ENCODE measurements around the gene DOK6. TPM values are rescaled to one million over a fixed set of nuclear protein-coding genes. Genes with fewer than 3 reads are reported as not detected.

Gene DOK6
- total RNA-seq, 4 donors from 2014 or later, result 0.20 to 0.37 (median 0.30) TPM

GRCh38 chr18:69843015-69843414, 442.3 kb downstream of the DOK6 start:
- in situ Hi-C loops (cut with MboI; ENCODE audit: low pct_ligation_motif_present in 1 of 4, low pct_unique_long_range_greater_than_20kb in 1 of 4, low sequenced_read_pairs in 3 of 4), result no loop called here
- no peak overlapping the region for H3K27ac ChIP-seq
- 77 to 80% methylated on average over 5 of the region's 5 CpGs for WGBS, 2 donors (ENCODE audit: low coverage in 1 of 2)
- no peaks in the 10 kb centered on the region for H3K9me3 ChIP-seq
- H3K36me3 ChIP-seq, result no peaks in the 10 kb centered on the region
- H3K4me3 ChIP-seq, result no peak overlapping the region
- no peak for TF ChIP-seq CTCF (IDR thresholded peaks at IDR 0.05)
- no peak for TF ChIP-seq EP300 (IDR thresholded peaks at IDR 0.05; ENCODE audit: low read depth)
- TF ChIP-seq POLR2AphosphoS5 (IDR thresholded peaks at IDR 0.05), result no peak
- TF ChIP-seq POLR2A (IDR thresholded peaks at IDR 0.05), result no peak
- peaks cover 0 to 7% (median 2%) of the 10 kb centered on the region in 4 donors for H3K4me1 ChIP-seq
- DNase-seq, result no peak
- intact Hi-C loops (cut with DNase I; ENCODE audit: low total_unique reads), result no loop called here
- no peaks in the 10 kb centered on the region for H3K27me3 ChIP-seq

GRCh38 chr18:69844656-69845055, 444.0 kb downstream of the DOK6 start:
- H3K27ac ChIP-seq, result no peak overlapping the region
- WGBS, 2 donors (ENCODE audit: low coverage in 1 of 2), result 71 to 76% methylated on average over 2 of the region's 2 CpGs
- TF ChIP-seq POLR2A (IDR thresholded peaks at IDR 0.05) (no peak), EP300 (IDR thresholded peaks at IDR 0.05; ENCODE audit: low read depth) (no peak), POLR2AphosphoS5 (IDR thresholded peaks at IDR 0.05) (no peak), CTCF (IDR thresholded peaks at IDR 0.05) (no peak)
- DNase-seq, result no peak
- H3K4me3 ChIP-seq, result no peak overlapping the region
- peaks cover 0 to 7% (median 2%) of the 10 kb centered on the region in 4 donors for H3K4me1 ChIP-seq
- intact Hi-C loops (cut with DNase I; ENCODE audit: low total_unique reads) (no loop called here), in situ Hi-C loops (cut with MboI; ENCODE audit: low pct_ligation_motif_present in 1 of 4, low pct_unique_long_range_greater_than_20kb in 1 of 4, low sequenced_read_pairs in 3 of 4) (no loop called here)
- H3K36me3 ChIP-seq, result no peaks in the 10 kb centered on the region
- no peaks in the 10 kb centered on the region for H3K27me3 ChIP-seq
- no peaks in the 10 kb centered on the region for H3K9me3 ChIP-seq

GRCh38 chr18:69845593-69846506, 445.2 kb downstream of the DOK6 start:
- Histone ChIP-seq H3K4me1 (peaks cover 0 to 7% (median 2%) of the 10 kb centered on the region in 4 donors), H3K36me3 (no peaks in the 10 kb centered on the region), H3K4me3 (no peak overlapping the region), H3K27me3 (no peaks in the 10 kb centered on the region), H3K9me3 (no peaks in the 10 kb centered on the region), H3K27ac (peak overlapping the region in 1 of 4 donors; percentile 12)
- WGBS, 2 donors (ENCODE audit: low coverage in 1 of 2), result 39 to 47% methylated on average over 3 to 8 of the region's 8 CpGs
- in situ Hi-C loops (cut with MboI; ENCODE audit: low pct_ligation_motif_present in 1 of 4, low pct_unique_long_range_greater_than_20kb in 1 of 4, low sequenced_read_pairs in 3 of 4), result no loop called here
- peak; percentile 12 for DNase-seq
- TF ChIP-seq POLR2AphosphoS5 (IDR thresholded peaks at IDR 0.05) (peak in 1 of 3 donors; percentile 21), EP300 (IDR thresholded peaks at IDR 0.05; ENCODE audit: low read depth) (no peak), POLR2A (IDR thresholded peaks at IDR 0.05) (no peak), CTCF (IDR thresholded peaks at IDR 0.05) (peak in 1 of 5 experiments; percentile 8)
- intact Hi-C loops (cut with DNase I; ENCODE audit: low total_unique reads), result no loop called here

- intact Hi-C loops (cut with DNase I; ENCODE audit: low total_unique reads) (no loop called here), in situ Hi-C loops (cut with MboI; ENCODE audit: low pct_ligation_motif_present in 1 of 4, low pct_unique_long_range_greater_than_20kb in 1 of 4, low sequenced_read_pairs in 3 of 4) (no loop called here)
- H3K27me3 ChIP-seq, result no peaks in the 10 kb centered on the region
- H3K9me3 ChIP-seq, result no peaks in the 10 kb centered on the region
- no peaks in the 10 kb centered on the region for H3K4me1 ChIP-seq
- no peak for DNase-seq
- no peak overlapping the region for H3K27ac ChIP-seq
- no peak for TF ChIP-seq POLR2AphosphoS5 (IDR thresholded peaks at IDR 0.05)
- H3K4me3 ChIP-seq, result no peak overlapping the region
- no peaks in the 10 kb centered on the region for H3K36me3 ChIP-seq
- 62 to 68% methylated on average over 4 of the region's 4 CpGs for WGBS, 2 donors (ENCODE audit: low coverage in 1 of 2)
Measured at GRCh38 chr18:69853051-69853450, 452.4 kb downstream of the DOK6 start.

Measured in transverse colon (tissue), 4 donors.